Effector memory CD4-positive, alpha-beta T cell (primary cell): ENCODE measurements around the gene CLOCK.

Experiments used
- DNase-seq, 3 donors: peaks; one replicate each; pipeline ENCODE4 v3.0.0-alpha.2; 2020
- H3K27ac ChIP-seq: 2 replicates; pipeline ENCODE4 v1.7.0; 2013; ENCODE audit warnings: mild to moderate bottlenecking, low read length, moderate library complexity; ENCODE audit not compliant: insufficient read depth, poor library complexity, severe bottlenecking
- H3K27me3 ChIP-seq: replicated peaks from 2 replicates; pipeline ENCODE4 v1.7.0; 2013; ENCODE audit warnings: mild to moderate bottlenecking, low read length; ENCODE audit not compliant: insufficient read depth, control insufficient read depth, poor library complexity, severe bottlenecking
- H3K36me3 ChIP-seq: 2 replicates; pipeline ENCODE4 v1.7.0; 2013; ENCODE audit warnings: mild to moderate bottlenecking, low read length, moderate library complexity; ENCODE audit not compliant: control insufficient read depth, insufficient read depth
- H3K4me1 ChIP-seq: 2 replicates; pipeline ENCODE4 v1.7.0; 2013; ENCODE audit warnings: low read length, mild to moderate bottlenecking; ENCODE audit not compliant: control insufficient read depth, insufficient read depth, poor library complexity, severe bottlenecking
- H3K4me3 ChIP-seq: 2 replicates; pipeline ENCODE4 v1.7.0; 2013; ENCODE audit warnings: low read length, low read depth, mild to moderate bottlenecking; ENCODE audit not compliant: insufficient read depth, poor library complexity, severe bottlenecking
- H3K9me3 ChIP-seq: 2 replicates; pipeline ENCODE4 v1.7.0; 2013; ENCODE audit warnings: mild to moderate bottlenecking, low read length, moderate library complexity; ENCODE audit not compliant: control insufficient read depth

Gene CLOCK

DNA sequence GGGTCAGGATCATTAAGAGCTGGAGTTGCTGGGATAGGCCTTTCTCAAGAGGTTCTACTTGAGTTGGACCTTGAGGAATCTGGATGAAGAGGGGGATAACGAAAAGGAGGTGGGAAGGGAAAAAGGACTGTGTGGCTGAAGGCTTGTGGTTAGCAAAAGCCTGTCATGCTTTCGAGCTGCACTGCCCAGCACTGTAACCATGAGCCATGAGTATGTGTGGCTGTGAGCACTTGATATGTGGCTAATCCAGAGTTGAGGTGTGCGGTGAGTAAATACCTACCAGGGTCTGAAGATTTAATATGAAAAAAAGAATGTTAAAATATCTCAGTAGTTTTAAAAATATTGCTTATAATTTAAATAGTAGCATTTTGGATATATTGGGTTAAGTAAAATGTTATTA, 139.6 kb downstream of the CLOCK start:
- peaks cover 17% of the 10 kb centered on the region for H3K36me3 ChIP-seq

GRCh38 chr4:55406545-55406944, 140.2 kb downstream of the CLOCK start:
- DNase-seq, result no peak
- H3K36me3 ChIP-seq, result peaks cover 14% of the 10 kb centered on the region
- H3K27ac ChIP-seq, result no peak overlapping the region
- no peaks in the 10 kb centered on the region for H3K27me3 ChIP-seq
- H3K9me3 ChIP-seq, result no peaks in the 10 kb centered on the region
- no peaks in the 10 kb centered on the region for H3K4me1 ChIP-seq
- H3K4me3 ChIP-seq, result no peak overlapping the region

More for the DNA sequence above, 139.6 kb downstream of the CLOCK start:
- Histone ChIP-seq H3K27me3 (no peaks in the 10 kb centered on the region), H3K9me3 (no peaks in the 10 kb centered on the region), H3K4me3 (no peak overlapping the region), H3K4me1 (no peaks in the 10 kb centered on the region), H3K27ac (no peak overlapping the region)
- DNase-seq, result no peak

- H3K4me1 ChIP-seq, result no peaks in the 10 kb centered on the region
- H3K27me3 ChIP-seq, result no peaks in the 10 kb centered on the region
- H3K36me3 ChIP-seq, result peaks cover 20% of the 10 kb centered on the region
- no peak overlapping the region for H3K27ac ChIP-seq
- no peak for DNase-seq
- H3K4me3 ChIP-seq, result no peak overlapping the region
- H3K9me3 ChIP-seq, result no peaks in the 10 kb centered on the region
These were observed 141.6 kb downstream of the CLOCK start for GRCh38 chr4:55405073-55405472.

DNA sequence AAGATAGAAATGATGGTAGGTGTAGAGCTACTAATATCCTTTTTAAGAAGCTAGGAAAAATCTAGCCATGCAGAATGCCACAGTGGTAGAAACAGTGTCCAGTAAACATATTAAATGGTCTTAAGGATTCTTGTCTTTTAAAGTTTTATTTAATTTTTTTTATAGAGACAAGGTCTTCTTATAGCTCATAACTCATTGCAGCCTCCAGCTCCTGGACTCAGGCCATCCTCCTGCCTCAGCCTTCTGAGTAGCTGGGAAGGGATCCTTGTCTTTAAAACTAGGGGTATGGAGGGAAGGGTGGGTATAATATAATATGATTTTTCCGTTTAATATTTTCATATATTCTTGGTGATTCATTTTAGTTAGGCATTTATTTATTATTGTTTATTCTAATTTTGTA, 147.1 kb downstream of the CLOCK start:
- no peak overlapping the region for H3K27ac ChIP-seq
- no peak overlapping the region for H3K4me3 ChIP-seq
- H3K9me3 ChIP-seq, result no peaks in the 10 kb centered on the region
- H3K4me1 ChIP-seq, result peaks cover 16% of the 10 kb centered on the region
- no peaks in the 10 kb centered on the region for H3K27me3 ChIP-seq
- peaks cover 9% of the 10 kb centered on the region for H3K36me3 ChIP-seq
- DNase-seq, result no peak

DNA sequence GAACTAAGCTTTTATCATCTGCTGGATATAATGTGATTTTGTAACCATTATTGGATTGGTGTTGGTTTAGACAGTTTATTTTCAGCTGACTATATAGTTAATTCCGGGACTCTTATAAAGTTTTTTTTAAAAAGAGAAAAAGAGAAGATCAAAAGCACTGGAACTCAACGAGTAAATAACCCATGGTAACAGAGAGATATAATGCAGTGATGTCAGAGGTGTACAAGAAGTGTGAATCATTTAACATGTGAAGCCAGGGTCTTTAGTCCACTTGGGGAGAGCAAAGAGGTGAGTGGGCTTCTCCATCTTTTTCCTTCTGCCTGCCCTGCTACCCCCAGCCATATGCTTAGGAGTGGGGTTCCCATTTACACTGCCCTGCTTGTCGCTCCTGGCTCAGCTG, 147.7 kb downstream of the CLOCK start:
- no peak overlapping the region for H3K27ac ChIP-seq
- no peak overlapping the region for H3K4me3 ChIP-seq
- no peak for DNase-seq

DNA sequence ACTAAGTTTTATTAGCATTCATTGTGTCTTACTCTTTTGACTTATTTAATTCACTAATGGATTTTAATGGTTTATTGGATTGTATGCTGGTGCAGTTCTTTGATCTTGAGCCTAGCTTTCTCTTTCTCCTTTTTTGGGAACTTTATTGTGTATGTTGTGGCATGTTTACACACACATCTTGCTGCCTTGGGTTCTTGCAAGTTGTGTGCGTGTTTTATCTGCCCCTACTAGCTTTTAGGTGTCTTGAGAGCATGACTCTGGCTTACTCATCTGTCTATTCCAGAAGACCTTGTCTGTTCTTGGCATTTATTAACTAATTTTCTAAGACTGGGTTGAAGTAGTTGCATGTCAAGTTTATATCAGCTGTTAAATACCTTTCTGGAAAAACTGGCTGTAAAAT, 148.2 kb downstream of the CLOCK start:
- peaks cover 9% of the 10 kb centered on the region for H3K36me3 ChIP-seq
- H3K9me3 ChIP-seq, result no peaks in the 10 kb centered on the region
- H3K27ac ChIP-seq, result no peak overlapping the region
- H3K4me1 ChIP-seq, result peaks cover 16% of the 10 kb centered on the region
- no peaks in the 10 kb centered on the region for H3K27me3 ChIP-seq
- no peak for DNase-seq
- H3K4me3 ChIP-seq, result no peak overlapping the region

More for the DNA sequence above, 147.7 kb downstream of the CLOCK start:
- Histone ChIP-seq H3K4me1 (peaks cover 16% of the 10 kb centered on the region), H3K36me3 (peaks cover 9% of the 10 kb centered on the region), H3K27me3 (no peaks in the 10 kb centered on the region), H3K9me3 (no peaks in the 10 kb centered on the region)

DNA sequence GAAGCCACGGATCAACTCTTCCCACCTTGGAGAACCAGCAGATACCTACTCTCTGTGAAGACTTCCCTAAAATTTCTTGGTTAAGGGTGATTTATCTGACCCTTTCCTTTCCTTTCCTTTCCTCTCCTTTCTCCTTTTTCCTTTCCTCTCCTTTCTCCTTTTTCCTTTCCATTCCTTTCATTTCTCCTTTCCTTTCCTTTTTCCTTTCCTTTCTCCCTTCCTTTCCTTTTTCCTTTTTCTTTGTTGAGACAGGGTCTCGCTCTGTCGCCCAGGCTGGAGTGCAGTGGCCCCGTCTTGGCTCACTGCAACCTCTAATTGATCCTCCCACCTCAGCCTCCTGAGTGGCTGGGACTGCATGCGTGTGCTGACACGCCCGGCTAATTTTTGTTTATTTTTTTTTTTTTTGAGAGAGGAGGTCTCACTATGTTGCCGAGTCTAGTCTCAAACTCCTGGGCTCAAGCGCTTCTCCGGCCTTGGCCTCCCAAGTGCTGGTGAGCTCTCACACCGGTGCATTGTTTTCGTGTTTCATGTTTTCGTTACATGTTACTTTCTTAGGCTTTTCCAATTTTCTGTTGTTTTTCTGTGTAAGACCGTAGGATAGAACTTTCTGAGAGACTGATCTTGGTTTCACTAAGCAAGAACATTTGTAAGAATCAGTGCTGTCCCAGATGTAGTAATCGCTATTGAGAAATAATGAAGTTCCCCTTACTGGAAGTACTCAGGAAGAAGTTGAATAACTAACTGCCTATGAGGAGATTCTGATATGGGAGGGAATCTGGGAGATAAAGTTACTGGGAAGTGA, 149.0 kb downstream of the CLOCK start:
- no peaks in the 10 kb centered on the region for H3K27me3 ChIP-seq
- H3K27ac ChIP-seq, result no peak overlapping the region
- H3K4me3 ChIP-seq, result peak overlapping the region; percentile 17
- peaks cover 9% of the 10 kb centered on the region for H3K36me3 ChIP-seq
- peaks cover 16% of the 10 kb centered on the region for H3K4me1 ChIP-seq
- H3K9me3 ChIP-seq, result no peaks in the 10 kb centered on the region
- no peak for DNase-seq

GRCh38 chr4:55397126-55397436, 149.6 kb downstream of the CLOCK start:
- Histone ChIP-seq H3K27me3 (no peaks in the 10 kb centered on the region), H3K27ac (peak overlapping the region; percentile 78), H3K36me3 (peaks cover 9% of the 10 kb centered on the region), H3K4me3 (peak overlapping the region; percentile 67), H3K4me1 (peaks cover 16% of the 10 kb centered on the region), H3K9me3 (no peaks in the 10 kb centered on the region)
- DNase-seq, result no peak

DNA sequence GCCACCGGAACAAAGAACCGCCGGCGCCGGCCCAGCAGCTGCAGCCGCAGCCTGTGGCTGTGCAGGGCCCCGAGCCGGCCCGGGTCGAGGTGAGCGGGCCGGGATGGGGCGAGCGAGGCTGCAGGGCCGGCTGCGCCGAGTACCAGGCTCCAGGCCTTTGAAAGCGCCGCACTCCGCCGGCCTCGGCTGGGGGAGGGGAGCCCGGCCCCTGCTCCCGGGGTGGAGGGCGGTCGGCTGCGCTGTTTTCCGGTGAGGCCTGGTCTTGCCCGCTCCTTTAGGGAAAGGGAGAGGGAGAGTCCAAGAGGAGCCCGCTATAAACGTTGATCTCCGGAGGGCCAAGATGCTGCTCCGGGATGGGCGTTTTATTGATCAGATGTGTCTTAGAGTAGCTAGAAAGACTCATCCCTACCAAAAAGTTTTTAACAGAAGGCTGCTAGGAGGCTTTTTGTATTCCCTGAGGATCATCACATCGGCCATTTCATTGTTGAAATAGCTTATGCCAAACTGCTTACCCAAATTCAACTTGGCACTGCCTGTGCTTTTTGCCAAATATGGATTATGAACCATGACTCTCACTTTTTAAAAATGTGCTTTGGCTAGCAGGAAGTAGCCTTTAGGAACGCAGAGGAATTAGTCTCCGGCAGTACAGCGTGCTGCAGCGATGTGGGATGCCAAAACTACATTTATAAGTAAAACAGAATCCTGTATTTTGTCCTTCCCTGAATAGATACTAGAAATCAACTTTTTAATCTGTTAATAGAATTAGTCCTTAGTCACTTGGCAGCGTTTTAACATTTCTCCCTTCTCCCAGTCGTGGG, 150.2 kb downstream of the CLOCK start:
- DNase-seq, result peak; percentile 1 to 9 (median 6)
- peaks cover 8% of the 10 kb centered on the region for H3K36me3 ChIP-seq
- H3K4me3 ChIP-seq, result peak overlapping the region; percentile 67
- no peaks in the 10 kb centered on the region for H3K9me3 ChIP-seq
- H3K4me1 ChIP-seq, result peaks cover 16% of the 10 kb centered on the region
- no peaks in the 10 kb centered on the region for H3K27me3 ChIP-seq
- peak overlapping the region; percentile 78 for H3K27ac ChIP-seq
